GM12878 (cell line): ENCODE measurements around the gene NMT1. TPM values are rescaled to one million over a fixed set of nuclear protein-coding genes. Genes with fewer than 3 reads are reported as not detected.

Source experiments
- ATAC-seq: fragments of 200-7000 bp; cut with Tn5 transposase; 3 replicates; pipeline ENCODE4 v1.9.1; 2020; ENCODE audit warnings: mild to moderate bottlenecking, moderate library complexity
- BruUV-seq: library from RNA; stranded (reverse); fragments of 400-500 nt; replicated peaks from 2 replicates; lab custom pipeline; 2021; lab: Mats Ljungman, UMichigan
- CTCF ChIA-PET: fragments of 300-600 bp; sonication (Branson Sonifier 250); formaldehyde crosslinking; extraction: SDS; loops from one replicate; lab custom pipeline; 2021; ENCODE audit warnings: inconsistent platforms; lab: Yijun Ruan, JAX
- POLR2A ChIA-PET: fragments of 350-600 bp; formaldehyde crosslinking; extraction: SDS; loops from one replicate; lab custom pipeline; 2021; ENCODE audit warnings: inconsistent platforms; lab: Charles Lee
- RAD21 ChIA-PET: fragments of 300-600 bp; sonication (Branson Sonifier 250); formaldehyde crosslinking; loops from one replicate; lab custom pipeline; 2023; ENCODE audit warnings: antibody characterized with exemption; ENCODE audit not compliant: unreplicated experiment; lab: Charles Lee
- SMC1A ChIA-PET: fragments of 300-600 bp; sonication (Branson Sonifier 250); formaldehyde crosslinking; loops from one replicate; lab custom pipeline; 2023; ENCODE audit not compliant: unreplicated experiment, uncharacterized antibody; lab: Charles Lee
- DNase-seq: peaks from one replicate; pipeline ENCODE4 v3.0.0-alpha.2; 2011; ENCODE audit warnings: low read depth, low spot score
- FAIRE-seq: peaks from 3 replicates; lab custom pipeline; 2011; peaks lifted over from hg19 to GRCh38; lab: Jason Lieb, UNC
- H2AFZ ChIP-seq: 2 replicates; pipeline ENCODE4 v1.6.0; 2011; ENCODE audit warnings: low read depth, low read length, control low read depth; ENCODE audit not compliant: control insufficient read depth
- H3K27ac ChIP-seq: 2 replicates; pipeline ENCODE4 v1.5.1; 2011; ENCODE audit warnings: control low read depth; ENCODE audit not compliant: control insufficient read depth, insufficient read depth
- H3K27me3 ChIP-seq, 2 experiments: replicated peaks in 1 of 2; 2 replicates each; pipeline versions ENCODE4 v1.6.0 to v1.6.1; 2011; ENCODE audit warnings: low read length in 1 of 2; ENCODE audit not compliant: control insufficient read depth in 2 of 2, insufficient read depth in 2 of 2
- H3K36me3 ChIP-seq, 2 experiments: 2 replicates each; pipeline ENCODE4 v1.5.1; 2011; ENCODE audit warnings: low read length in 1 of 2; ENCODE audit not compliant: control insufficient read depth in 2 of 2, insufficient read depth in 2 of 2
- H3K4me1 ChIP-seq: 2 replicates; pipeline ENCODE4 v1.6.1; 2011; ENCODE audit warnings: mild to moderate bottlenecking, low read length, moderate library complexity, mixed read lengths; ENCODE audit not compliant: control insufficient read depth, insufficient read depth
- H3K4me2 ChIP-seq: 2 replicates; pipeline ENCODE4 v1.6.0; 2011; ENCODE audit warnings: control low read depth; ENCODE audit not compliant: control insufficient read depth, insufficient read depth
- H3K4me3 ChIP-seq: fragments of 200-600 bp; sonication (generic); 2 replicates; pipeline ENCODE4 v1.5.1; 2016
- H3K79me2 ChIP-seq: 2 replicates; pipeline ENCODE4 v1.6.0; 2011; ENCODE audit warnings: low read length; ENCODE audit not compliant: control insufficient read depth, insufficient read depth
- H3K9ac ChIP-seq: 2 replicates; pipeline ENCODE4 v1.8.0; 2011; ENCODE audit warnings: low read length, control low read depth, mixed read lengths; ENCODE audit not compliant: control insufficient read depth, insufficient read depth
- H3K9me3 ChIP-seq: replicated peaks from 3 replicates; pipeline ENCODE4 v1.5.1; 2011; ENCODE audit warnings: mild to moderate bottlenecking, low read length; ENCODE audit not compliant: control insufficient read depth, insufficient read depth
- H4K20me1 ChIP-seq: 2 replicates; pipeline ENCODE4 v1.6.0; 2011; ENCODE audit not compliant: control insufficient read depth, insufficient read depth
- CBX3 ChIP-seq: fragments of 200-600 bp; sonication (generic); IDR thresholded peaks from 2 replicates; pipeline ENCODE4 v1.6.1; 2016; ENCODE audit warnings: low read depth, borderline replicate concordance
- CBX5 ChIP-seq: sonication (generic); IDR thresholded peaks from 2 replicates; pipeline ENCODE4 v1.6.1; 2016; ENCODE audit warnings: low read depth, moderate library complexity, mild to moderate bottlenecking, inconsistent platforms
- EED ChIP-seq: sonication (generic); IDR thresholded peaks from 2 replicates; pipeline ENCODE4 v1.6.1; 2016; ENCODE audit warnings: antibody characterized with exemption, low read depth
- EGR1 ChIP-seq, 2 experiments: IDR thresholded peaks; 1 replicate in 1 of 2; 2 replicates in 1 of 2; pipeline ENCODE4 v1.6.1; 2011 to 2012; ENCODE audit warnings: low read depth in 2 of 2, low read length in 2 of 2, borderline replicate concordance in 1 of 2, mild to moderate bottlenecking in 1 of 2, moderate library complexity in 1 of 2
- ESRRA ChIP-seq: IDR thresholded peaks from 2 replicates; pipeline ENCODE4 v1.6.1; 2012; ENCODE audit warnings: mild to moderate bottlenecking, low read length, improper control_type of control experiment
- HDGF ChIP-seq: fragments of 450-650 bp; IDR thresholded peaks from 2 replicates; pipeline ENCODE4 v1.6.1; 2016; ENCODE audit warnings: antibody characterized with exemption
- IKZF1 ChIP-seq: fragments of 450-650 bp; conservative IDR thresholded peaks from 2 replicates; pipeline ENCODE4 v1.6.1; 2017; ENCODE audit warnings: antibody characterized with exemption, mild to moderate bottlenecking
- IKZF2 ChIP-seq, 2 experiments: fragments of 450-650 bp; IDR thresholded peaks; 2 replicates each; pipeline ENCODE4 v1.6.1; 2017; ENCODE audit warnings: mild to moderate bottlenecking in 2 of 2, moderate library complexity in 2 of 2
- JUNB ChIP-seq: IDR thresholded peaks from 2 replicates; pipeline ENCODE4 v1.6.1; 2016; ENCODE audit warnings: antibody characterized with exemption, mild to moderate bottlenecking
- KLF5 ChIP-seq: fragments of 450-650 bp; IDR thresholded peaks from 2 replicates; pipeline ENCODE4 v1.6.1; 2014; ENCODE audit warnings: mild to moderate bottlenecking; ENCODE audit not compliant: partially characterized antibody
- MEF2B ChIP-seq: fragments of 450-650 bp; IDR thresholded peaks from 2 replicates; pipeline ENCODE4 v1.6.1; 2018; ENCODE audit warnings: mild to moderate bottlenecking, moderate library complexity; ENCODE audit not compliant: partially characterized antibody, poor library complexity, severe bottlenecking
- MTA2 ChIP-seq: fragments of 450-650 bp; IDR thresholded peaks from 2 replicates; pipeline ENCODE4 v1.6.1; 2016; ENCODE audit warnings: low read depth, mild to moderate bottlenecking, moderate library complexity
- PAX5 ChIP-seq: IDR thresholded peaks from 2 replicates; pipeline ENCODE4 v1.6.1; 2011; ENCODE audit warnings: low read depth, low read length, borderline replicate concordance
- POLR2A ChIP-seq: IDR thresholded peaks from 2 replicates; pipeline ENCODE4 v1.6.1; 2011; ENCODE audit warnings: low read depth, mild to moderate bottlenecking, low read length
- SREBF2 ChIP-seq: IDR thresholded peaks from 2 replicates; pipeline ENCODE4 v1.6.1; 2012; ENCODE audit warnings: mild to moderate bottlenecking, low read length
- WGBS: methylation state at CpG from one replicate; pipeline ENCODE4 v1.1.6; 2016; ENCODE audit warnings: low lambda C conversion rate; ENCODE audit not compliant: insufficient replicate concordance, insufficient coverage; ENCODE audit errors: missing lambda C conversion rate; 5-methylcytosine and 5-hydroxymethylcytosine counted together
- in situ Hi-C: fragments of 300-500 bp; cut with MboI; formaldehyde crosslinking; loops from 9 replicates; pipeline ENCODE4 v1.14.3; 2018; ENCODE audit warnings: mixed read lengths
- intact Hi-C: fragments of 100-400 bp; cut with micrococcal nuclease; formaldehyde crosslinking; loops from one replicate; pipeline ENCODE4 v1.14.2; 2022; ENCODE audit not compliant: unreplicated experiment
- polyA plus RNA-seq, 11 experiments: library from polyadenylated mRNA; depleted of rRNA in 4 of 11; unstranded in 6 of 11; stranded (reverse) in 5 of 11; fragments of >200 nt; fragmentation: Nextera tagmentation in 4 of 11; fragmentation: Illumina TruSeq in 1 of 11; extraction: Ambion mirVana in 4 of 11; extraction: Trizol in 1 of 11; gene quantifications; 1 replicate in 1 of 11; 2 replicates in 10 of 11; pipeline versions ENCODE4 v1.2.1 to v1.2.3, GENCODE V29; 2011 to 2016; ENCODE audit warnings: inconsistent platforms in 2 of 11, missing spikeins in 2 of 11, low read depth in 1 of 11
- total RNA-seq, 4 experiments: library from RNA; depleted of rRNA in 3 of 4; stranded (reverse); fragments of >200 nt in 3 of 4; fragmentation: Illumina TruSeq in 1 of 4; extraction: Trizol in 1 of 4; gene quantifications; 2 replicates each; pipeline versions ENCODE4 v1.2.1 to v1.2.3, GENCODE V29; 2013 to 2021

Gene NMT1
- total and polyA plus RNA-seq, 10 of the 15 experiments (the other 5 are each of a cell fraction or from before 2014, with no cell fraction given), result 96.7 to 395 (median 222) TPM

DNA sequence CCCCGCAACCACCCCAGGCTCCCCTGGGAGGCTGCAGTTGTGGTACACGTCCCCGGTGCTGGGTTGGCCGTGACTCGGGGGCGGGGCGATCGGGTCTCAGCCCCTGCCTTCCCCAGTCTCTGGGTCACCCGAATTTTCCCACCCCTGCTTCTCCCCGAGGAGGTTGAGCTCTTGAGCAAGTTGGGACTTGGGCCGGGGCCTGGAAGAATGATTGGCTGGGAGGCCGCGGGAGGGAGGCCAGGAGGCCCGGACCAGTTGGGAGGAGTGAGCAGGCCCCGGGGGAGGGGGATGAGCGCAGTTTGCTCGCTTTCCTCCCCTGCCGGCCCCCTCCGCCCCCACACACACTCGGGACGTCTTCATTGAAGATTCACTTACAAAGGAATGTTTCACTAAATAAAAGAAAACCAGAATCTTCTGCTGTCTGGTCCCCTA, 82.7 kb downstream of the NMT1 start:
- peak overlapping the region; percentile 66 for H2AFZ ChIP-seq
- in situ Hi-C loops (no loop called here), intact Hi-C loops (no loop called here)
- peak overlapping the region; percentile 67 for H3K4me3 ChIP-seq
- peak overlapping the region; percentile 32; the same call in 1 of the 2 replicates for H3K27ac ChIP-seq
- no peaks in the 10 kb centered on the region for H4K20me1 ChIP-seq
- ChIA-PET RAD21 (interaction anchor here (0.7 to 1.7 kb wide), 2 partner anchors 8 to 17 kb away, joined by 3 to 10 read pairs; partner anchors contain the start of gene ACBD4), CTCF (interaction anchor here (0.6 to 11.0 kb wide), 4 partner anchors 9 to 83 kb away, joined by 3 to 280 read pairs (median 4); partner anchors contain the start of gene ACBD4), POLR2A (interaction anchor here (0.5 to 1.6 kb wide), 5 partner anchors 10 to 62 kb away, joined by 3 to 6 read pairs (median 3); partner anchors contain the start of gene HEXIM2), SMC1A (interaction anchor here (1.2 kb wide), 1 partner anchor 8 kb away, joined by 10 read pairs; the partner anchor contains the start of gene ACBD4)
- BruUV-seq, result no TSS peak
- no peaks in the 10 kb centered on the region for H3K9me3 ChIP-seq
- H3K4me1 ChIP-seq, result peaks cover 18% of the 10 kb centered on the region
- H3K9ac ChIP-seq, result peak overlapping the region; percentile 67
- H3K79me2 ChIP-seq, result peaks cover 14% of the 10 kb centered on the region
- peak overlapping the region; percentile 87 for H3K4me2 ChIP-seq
- TF ChIP-seq PAX5 (no peak), IKZF2 (IDR thresholded peaks at IDR 0.05) (peak in 1 of 2 experiments; percentile 36; a peak in 1 of 4 replicates), CBX3 (no peak), SREBF2 (no peak), EGR1 (IDR thresholded peaks at IDR 0.05; ENCODE audit: borderline replicate concordance in 1 of 2, low read depth in 2 of 2, low read length in 2 of 2) (peak in 1 of 2 experiments; percentile 80; a peak in 2 of 3 replicates), EED (peak; percentile 30; the same call in 1 of the 2 replicates), HDGF (no peak), KLF5 (no peak), JUNB (no peak), MEF2B (peak; percentile 84), CBX5 (no peak), IKZF1 (peak; percentile 10; the same call in 1 of the 2 replicates), MTA2 (0 out of 2 replicates have a peak, but pooled peaks have one; percentile 14), POLR2A (0 out of 2 replicates have a peak, but pooled peaks have one; percentile 6), ESRRA (no peak)
- no peaks in the 10 kb centered on the region for H3K27me3 ChIP-seq
- no peaks in the 10 kb centered on the region for H3K36me3 ChIP-seq
- DNase-seq, result no peak
- WGBS, result 12% methylated on average over 21 of the region's 21 CpGs
- no peak for FAIRE-seq
- no peak for ATAC-seq
